ENCODE data around the gene CCDC157. TPM values are rescaled to one million over a fixed set of nuclear protein-coding genes. Genes with fewer than 3 reads are reported as not detected.
"Not testable (repeated sequence)": the region's sequence is repeated elsewhere in the genome, so short reads cannot be mapped to it uniquely, and the experiment has no call there.

CCDC157 gene
- total RNA-seq, 1 donor from 2014 or later: 2.9 TPM

DNA sequence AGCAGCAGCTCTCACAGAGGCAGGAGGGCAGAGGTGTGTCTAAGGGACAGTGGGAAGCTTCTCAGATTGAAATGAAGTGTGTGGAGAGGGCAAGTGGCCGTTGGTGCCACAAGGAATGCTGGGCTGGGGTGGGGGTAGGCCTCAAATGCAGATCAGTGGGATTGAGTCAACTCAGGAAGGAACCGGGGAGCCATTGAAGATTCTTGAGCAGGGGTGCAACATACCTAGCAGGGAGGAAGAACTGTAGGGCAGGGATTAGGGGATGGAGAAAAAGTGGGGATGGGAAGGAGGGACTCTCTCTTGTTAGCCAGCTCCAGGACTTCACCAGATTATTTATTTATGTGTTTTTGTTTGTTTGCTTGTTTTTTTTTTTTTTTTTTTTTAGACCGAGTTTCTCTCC, 37.1 kb downstream of the CCDC157 start:
- Mint-ChIP-seq H3K36me3 (ENCODE audit: low read depth) (peaks cover 3% of the 10 kb centered on the region), H3K9me3 (no peaks in the 10 kb centered on the region), H3K4me1 (peaks cover 48% of the 10 kb centered on the region), H3K27ac (no peak overlapping the region), H3K4me3 (no peak overlapping the region), H3K27me3 (no peaks in the 10 kb centered on the region)
- no peak for DNase-seq
- intact Hi-C loops (cut with micrococcal nuclease): loop anchor here (10.0 kb wide), 1 partner anchor 289 kb away; no protein-coding TSS in a partner anchor

DNA sequence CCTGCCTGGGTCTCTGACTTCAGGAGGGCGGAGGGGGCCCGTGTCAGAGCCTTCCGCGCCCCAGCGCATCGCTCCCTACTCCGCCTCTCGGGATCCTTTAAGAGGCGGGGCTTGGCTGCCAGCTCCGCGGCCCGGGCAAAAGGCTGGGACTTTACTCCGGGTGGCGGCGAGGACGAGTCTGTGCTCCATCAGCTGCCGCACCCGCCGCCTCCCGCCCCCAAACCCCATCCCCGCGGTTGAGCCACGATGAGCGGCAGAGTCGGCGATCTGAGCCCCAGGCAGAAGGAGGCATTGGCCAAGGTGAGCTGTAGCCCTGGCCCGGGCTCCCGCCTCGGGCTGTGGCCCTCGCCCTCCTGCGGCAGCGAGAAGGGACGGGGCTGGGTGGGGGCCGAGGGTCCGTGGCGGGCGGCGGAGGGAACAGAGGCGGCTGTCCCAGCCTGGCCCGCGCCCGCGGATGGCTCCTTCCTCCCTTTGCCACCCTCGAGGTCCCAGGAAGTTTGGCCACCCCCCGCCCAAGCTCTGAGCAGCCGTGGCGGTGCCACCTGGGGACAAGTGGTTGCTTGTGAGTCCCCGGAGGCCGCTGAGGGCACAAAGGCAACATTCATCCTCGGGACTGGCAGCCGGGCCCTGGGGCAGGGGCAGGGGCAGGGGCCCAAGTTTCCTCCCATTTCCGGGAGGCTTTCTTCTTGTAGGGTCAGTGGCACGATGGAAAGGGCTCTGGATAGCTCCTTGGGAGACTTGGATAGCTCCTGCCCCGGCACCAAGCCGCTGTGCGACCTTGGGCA, 40.3 kb downstream of the CCDC157 start, which contains the start of gene SEC14L2:
Gene SEC14L2 (plus strand): TSS at position 148 of the 785 bp plus-strand sequence. CDS start 99 bp downstream, at position 247.
- Mint-ChIP-seq H3K27ac (peak within 1 kb of the TSS; percentile 78), H3K4me1 (peaks cover 48% of the 10 kb centered on the region), H3K27me3 (no peaks in the 10 kb centered on the region), H3K9me3 (no peaks in the 10 kb centered on the region), H3K4me3 (peak within 1 kb of the TSS; percentile 94), H3K36me3 (ENCODE audit: low read depth) (peaks cover 15% of the 10 kb centered on the region)
- intact Hi-C loops (cut with micrococcal nuclease): loop anchor here (1.0 to 10.0 kb wide), 2 partner anchors 27 to 292 kb away; no protein-coding TSS in a partner anchor
- peak; percentile 90 for DNase-seq

DNA sequence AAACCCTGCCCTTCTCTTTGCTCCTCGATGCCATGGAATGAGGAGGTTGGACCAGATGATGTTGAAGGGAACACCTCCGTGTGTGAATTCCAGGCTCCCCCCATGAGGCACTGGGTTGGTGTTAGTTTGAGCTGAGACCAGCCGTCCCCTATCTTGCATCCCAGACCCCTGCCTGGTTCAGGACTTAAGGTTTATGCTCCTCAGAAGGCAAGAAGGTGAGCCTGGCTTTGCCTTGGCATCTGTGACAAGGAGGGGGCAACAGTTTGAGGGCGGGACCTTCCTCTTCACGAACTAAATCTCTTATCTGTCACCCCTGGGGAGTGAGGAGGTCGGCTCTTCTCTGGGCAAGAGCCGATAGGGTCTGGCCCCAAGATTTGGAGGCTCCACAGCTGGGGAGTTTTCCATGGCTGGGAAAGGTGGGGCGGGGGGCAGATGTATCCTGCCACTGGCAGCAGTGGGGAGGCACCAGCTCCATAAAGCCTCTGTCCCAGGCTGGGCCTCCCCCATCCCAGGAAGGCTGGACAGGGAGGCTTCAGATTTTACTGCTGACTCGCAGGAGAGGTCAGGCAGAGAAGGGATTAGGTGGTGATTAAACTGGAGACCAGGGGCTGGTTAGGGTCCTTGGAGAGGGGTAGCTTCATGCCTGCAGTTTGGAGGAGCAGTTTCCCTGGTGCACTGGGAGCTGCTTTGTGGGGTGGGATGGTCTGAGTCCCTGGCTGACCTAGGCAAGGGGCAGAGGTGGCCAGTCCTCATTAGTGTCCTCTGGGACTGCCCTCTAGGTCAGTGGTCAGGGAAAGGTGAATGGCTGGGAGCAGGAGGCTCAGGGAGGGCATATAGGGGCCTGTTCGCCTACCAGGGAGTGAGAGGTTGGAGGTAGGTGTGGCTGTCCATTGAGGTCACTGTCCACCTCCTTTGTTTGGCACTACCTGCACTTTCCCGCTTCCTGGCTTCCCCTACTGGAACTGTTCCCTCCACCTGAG, 41.1 kb downstream of the CCDC157 start:
- H3K27ac Mint-ChIP-seq: peak overlapping the region; percentile 25
- intact Hi-C loops (cut with micrococcal nuclease): loop anchor here (1.0 to 10.0 kb wide), 2 partner anchors 26 to 293 kb away; no protein-coding TSS in a partner anchor
- H3K4me1 Mint-ChIP-seq: peaks cover 45% of the 10 kb centered on the region
- peak overlapping the region; percentile 94 for H3K4me3 Mint-ChIP-seq
- no peaks in the 10 kb centered on the region for H3K9me3 Mint-ChIP-seq
- H3K36me3 Mint-ChIP-seq (ENCODE audit: low read depth): peaks cover 15% of the 10 kb centered on the region
- DNase-seq: peak; percentile 65
- no peaks in the 10 kb centered on the region for H3K27me3 Mint-ChIP-seq

- Mint-ChIP-seq H3K4me3 (peak overlapping the region; percentile 94), H3K36me3 (ENCODE audit: low read depth) (peaks cover 18% of the 10 kb centered on the region), H3K27ac (peak overlapping the region; percentile 67), H3K9me3 (no peaks in the 10 kb centered on the region), H3K4me1 (peaks cover 39% of the 10 kb centered on the region), H3K27me3 (no peaks in the 10 kb centered on the region)
- no peak for DNase-seq
- intact Hi-C loops (cut with micrococcal nuclease): loop anchor here (10.0 kb wide), 1 partner anchor 294 kb away; no protein-coding TSS in a partner anchor
These were observed 42.2 kb downstream of the CCDC157 start for GRCh38 chr22:30398685-30399680.

DNA sequence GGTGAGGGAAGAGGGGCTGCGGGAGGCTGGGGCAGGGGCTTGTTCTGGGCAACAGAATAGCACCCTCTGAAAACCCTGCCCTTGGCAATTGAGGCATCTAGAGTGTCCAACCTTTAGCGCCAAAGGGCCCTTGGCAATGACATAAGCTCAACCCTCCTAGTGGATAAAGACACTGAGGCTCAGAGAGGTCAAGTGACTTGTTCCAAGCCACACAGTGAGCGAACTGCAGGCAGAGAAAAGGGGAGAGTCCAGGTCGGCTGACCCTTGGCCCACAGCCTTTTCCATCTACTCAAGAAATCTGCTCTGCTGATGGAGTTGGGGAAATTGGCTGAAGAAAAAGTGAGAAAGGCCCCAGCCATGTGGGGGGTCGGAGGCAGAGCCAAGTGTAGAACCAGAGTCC, 42.9 kb downstream of the CCDC157 start:
- no peaks in the 10 kb centered on the region for H3K27me3 Mint-ChIP-seq
- no peaks in the 10 kb centered on the region for H3K9me3 Mint-ChIP-seq
- intact Hi-C loops (cut with micrococcal nuclease): loop anchor here (10.0 kb wide), 1 partner anchor 295 kb away; no protein-coding TSS in a partner anchor
- H3K4me3 Mint-ChIP-seq: no peak overlapping the region
- DNase-seq: no peak
- H3K4me1 Mint-ChIP-seq: peaks cover 40% of the 10 kb centered on the region
- peaks cover 20% of the 10 kb centered on the region for H3K36me3 Mint-ChIP-seq (ENCODE audit: low read depth)
- H3K27ac Mint-ChIP-seq: no peak overlapping the region

DNA sequence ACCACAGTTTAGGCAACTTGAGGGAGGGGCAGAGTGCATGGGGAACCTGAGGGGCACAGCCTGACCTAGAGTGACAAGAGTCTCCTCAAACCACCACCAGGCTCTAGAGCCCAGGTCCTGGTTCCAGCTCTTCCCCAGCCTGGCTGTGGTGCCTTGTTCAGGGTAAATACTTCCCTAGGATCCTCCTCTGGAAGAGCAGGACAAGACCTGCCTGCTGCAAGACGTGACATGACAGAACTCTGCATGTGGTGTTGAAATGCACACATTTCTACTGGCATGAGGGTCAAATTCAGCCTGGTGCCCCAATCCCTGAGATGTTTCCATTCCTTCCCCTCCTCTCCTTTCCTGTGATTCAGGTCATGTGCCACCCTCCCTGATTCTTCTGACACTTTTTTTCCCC, 43.4 kb downstream of the CCDC157 start:
- no peaks in the 10 kb centered on the region for H3K27me3 Mint-ChIP-seq
- peaks cover 40% of the 10 kb centered on the region for H3K4me1 Mint-ChIP-seq
- no peak overlapping the region for H3K27ac Mint-ChIP-seq
- intact Hi-C loops (cut with micrococcal nuclease): no loop called here
- no peak for DNase-seq
- H3K9me3 Mint-ChIP-seq: no peaks in the 10 kb centered on the region
- no peak overlapping the region for H3K4me3 Mint-ChIP-seq
- H3K36me3 Mint-ChIP-seq (ENCODE audit: low read depth): peaks cover 20% of the 10 kb centered on the region

DNA sequence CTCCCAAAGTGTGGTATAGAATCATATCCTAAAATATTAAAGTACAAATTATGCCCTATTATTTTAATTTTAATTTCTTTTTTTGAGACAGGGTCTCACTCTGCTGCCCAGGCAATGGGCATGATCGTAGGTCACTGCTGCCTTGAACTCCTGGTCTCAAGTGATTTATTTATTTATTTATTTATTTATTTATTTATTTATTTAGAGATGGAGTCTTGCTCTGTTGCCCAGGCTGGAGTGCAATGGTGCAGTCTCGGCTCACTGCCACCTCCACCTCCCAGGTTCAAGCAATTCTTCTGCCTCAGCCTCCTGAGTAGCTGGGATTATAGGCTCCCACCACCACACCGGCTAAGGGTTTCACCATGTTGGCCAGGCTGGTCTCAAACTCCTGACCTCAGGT, 44.2 kb downstream of the CCDC157 start:
- H3K27ac Mint-ChIP-seq; H3K9me3 Mint-ChIP-seq; DNase-seq; H3K27me3 Mint-ChIP-seq; H3K4me3 Mint-ChIP-seq; intact Hi-C loops (cut with micrococcal nuclease): not testable (repeated sequence)
- H3K36me3 Mint-ChIP-seq (ENCODE audit: low read depth): peaks cover 22% of the 10 kb centered on the region
- peaks cover 36% of the 10 kb centered on the region for H3K4me1 Mint-ChIP-seq

DNA sequence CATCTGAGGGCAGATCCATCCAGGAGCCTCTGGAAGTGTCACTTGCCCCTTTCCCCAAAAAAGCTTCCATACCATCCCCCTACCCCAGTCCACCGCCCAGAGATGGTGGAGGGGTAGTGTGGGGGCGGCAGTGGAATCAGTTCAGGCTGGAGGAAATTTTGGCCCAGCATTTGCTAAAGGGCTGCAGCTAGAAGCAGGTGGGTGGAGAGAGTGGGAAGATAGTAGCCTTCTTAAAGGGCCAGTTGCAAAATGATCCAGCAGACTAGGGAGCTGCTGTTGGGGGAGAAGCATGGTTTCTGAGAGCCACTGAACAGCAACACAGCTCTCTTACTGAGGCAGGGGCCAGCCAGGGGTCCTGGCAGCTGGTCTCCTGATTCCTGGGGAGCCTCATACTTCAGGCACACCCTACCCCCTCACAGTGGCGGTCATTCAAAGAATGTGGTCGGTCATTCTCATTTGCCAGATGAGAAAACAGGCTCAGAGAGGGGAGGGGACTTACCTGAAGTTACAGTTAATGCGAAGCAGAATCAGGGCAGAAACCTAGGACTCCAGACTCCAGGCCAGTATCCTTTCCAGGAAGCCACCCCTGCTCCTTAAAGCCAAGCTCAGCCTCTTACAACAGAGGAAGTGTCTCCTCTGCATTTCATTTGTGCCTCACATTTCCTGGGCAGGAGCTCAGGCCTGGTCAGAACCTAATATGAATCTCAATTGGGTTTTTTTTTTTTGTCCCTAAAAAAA, 45.4 kb downstream of the CCDC157 start:
- no peak for DNase-seq
- intact Hi-C loops (cut with micrococcal nuclease): no loop called here
- H3K27ac Mint-ChIP-seq: peak overlapping the region; percentile 66
- H3K9me3 Mint-ChIP-seq: no peaks in the 10 kb centered on the region
- H3K4me3 Mint-ChIP-seq: no peak overlapping the region
- no peaks in the 10 kb centered on the region for H3K27me3 Mint-ChIP-seq
- peaks cover 29% of the 10 kb centered on the region for H3K4me1 Mint-ChIP-seq
- peaks cover 32% of the 10 kb centered on the region for H3K36me3 Mint-ChIP-seq (ENCODE audit: low read depth)

DNA sequence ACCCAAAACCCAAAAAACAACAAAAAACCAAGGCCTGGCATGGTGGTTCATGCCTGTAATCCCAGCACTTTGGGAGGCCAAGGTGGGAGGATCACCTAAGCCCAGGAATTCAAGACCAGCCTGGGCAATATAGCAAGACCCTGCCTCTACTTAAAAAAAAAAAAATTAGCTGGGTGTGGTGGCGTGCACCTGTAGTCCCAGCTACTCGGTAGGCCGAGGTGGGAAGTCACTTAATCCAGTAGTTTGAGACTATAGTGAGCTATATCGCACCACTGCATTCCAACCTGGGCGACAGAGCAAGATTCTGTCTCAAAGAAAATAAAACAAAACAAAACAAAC, 45.9 kb downstream of the CCDC157 start:
- peaks cover 34% of the 10 kb centered on the region for H3K36me3 Mint-ChIP-seq (ENCODE audit: low read depth)
- H3K4me1 Mint-ChIP-seq: peaks cover 26% of the 10 kb centered on the region
- DNase-seq; intact Hi-C loops (cut with micrococcal nuclease); H3K27me3 Mint-ChIP-seq; H3K4me3 Mint-ChIP-seq; H3K9me3 Mint-ChIP-seq; H3K27ac Mint-ChIP-seq: not testable (repeated sequence)

- no peak for DNase-seq
- peaks cover 20% of the 10 kb centered on the region for H3K4me1 Mint-ChIP-seq
- H3K36me3 Mint-ChIP-seq (ENCODE audit: low read depth): peaks cover 33% of the 10 kb centered on the region
- no peaks in the 10 kb centered on the region for H3K27me3 Mint-ChIP-seq
- no peak overlapping the region for H3K4me3 Mint-ChIP-seq
- H3K27ac Mint-ChIP-seq: peak overlapping the region; percentile 51
- H3K9me3 Mint-ChIP-seq: no peaks in the 10 kb centered on the region
- intact Hi-C loops (cut with micrococcal nuclease): no loop called here
These were observed 47.5 kb downstream of the CCDC157 start for GRCh38 chr22:30404307-30404706.

- H3K27ac Mint-ChIP-seq: no peak overlapping the region
- H3K4me1 Mint-ChIP-seq: peaks cover 19% of the 10 kb centered on the region
- DNase-seq: no peak
- intact Hi-C loops (cut with micrococcal nuclease): no loop called here
- peaks cover 33% of the 10 kb centered on the region for H3K36me3 Mint-ChIP-seq (ENCODE audit: low read depth)
- H3K9me3 Mint-ChIP-seq: no peaks in the 10 kb centered on the region
- H3K4me3 Mint-ChIP-seq: no peak overlapping the region
- H3K27me3 Mint-ChIP-seq: no peaks in the 10 kb centered on the region
These were observed 48.9 kb downstream of the CCDC157 start for GRCh38 chr22:30405731-30406130.

DNA sequence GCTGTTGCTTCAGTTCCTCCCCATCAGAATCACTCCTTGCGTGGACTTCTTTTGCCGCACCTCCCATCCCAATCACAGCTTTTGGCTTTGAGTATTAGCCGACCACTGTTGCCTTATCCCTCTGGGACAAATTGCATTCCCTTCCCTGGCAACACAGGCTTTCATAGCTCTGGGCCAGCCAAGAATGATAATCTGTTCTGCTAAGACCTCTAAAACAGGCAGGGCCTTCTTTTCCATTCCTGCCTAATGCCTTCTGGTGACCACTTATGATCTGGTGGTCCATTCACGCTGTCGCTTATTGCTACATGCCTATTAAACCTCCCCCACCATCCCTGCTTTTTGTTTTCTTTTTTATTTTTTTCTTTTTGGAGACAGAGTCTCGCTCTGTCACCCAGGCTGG, 49.6 kb downstream of the CCDC157 start:
- Mint-ChIP-seq H3K36me3 (ENCODE audit: low read depth) (peaks cover 33% of the 10 kb centered on the region), H3K27me3 (no peaks in the 10 kb centered on the region), H3K4me1 (peaks cover 19% of the 10 kb centered on the region), H3K4me3 (no peak overlapping the region), H3K27ac (no peak overlapping the region), H3K9me3 (no peaks in the 10 kb centered on the region)
- no peak for DNase-seq
- intact Hi-C loops (cut with micrococcal nuclease): no loop called here

All from activated CD4-positive, alpha-beta T cell treated with anti-CD3 and anti-CD28 coated beads, Interleukin-2, amount 10 ng/mL, durations not matched to agents 24 days and 14 days (primary cell).